ENCODE measurements around the gene PTMS.

The PTMS gene

GRCh38 chr12:6788972-6789924 lies 23.1 kb downstream of the PTMS start, which contains the start of gene CD4:
CD4 (plus strand) TSS chr12:6789528; CDS start chr12:6800139, 10,611 bp downstream.
- DNase-seq (ENCODE audit: low spot score): no peak

- DNase-seq (ENCODE audit: low spot score): no peak
Measured at GRCh38 chr12:6790496-6791150, 24.5 kb downstream of the PTMS start.

- DNase-seq (ENCODE audit: low spot score): no peak
Measured at GRCh38 chr12:6791931-6792520, 25.9 kb downstream of the PTMS start.

GRCh38 chr12:6792522-6793201 lies 26.5 kb downstream of the PTMS start:
- DNase-seq (ENCODE audit: low spot score): no peak

- no peak for DNase-seq (ENCODE audit: low spot score)
Measured at GRCh38 chr12:6795088-6795487, 28.9 kb downstream of the PTMS start.

- DNase-seq (ENCODE audit: low spot score): no peak
Measured at GRCh38 chr12:6796576-6796975, 30.4 kb downstream of the PTMS start.

- DNase-seq (ENCODE audit: low spot score): no peak
Measured at GRCh38 chr12:6799147-6799546, 33.0 kb downstream of the PTMS start.

- no peak for DNase-seq (ENCODE audit: low spot score)
Measured at GRCh38 chr12:6807170-6807569, 41.0 kb downstream of the PTMS start.

- DNase-seq (ENCODE audit: low spot score): no peak
Measured at GRCh38 chr12:6809056-6809455, 42.9 kb downstream of the PTMS start.

GRCh38 chr12:6810758-6811157 lies 44.6 kb downstream of the PTMS start:
- DNase-seq (ENCODE audit: low spot score): no peak

GRCh38 chr12:6813363-6813762 lies 47.2 kb downstream of the PTMS start:
- DNase-seq (ENCODE audit: low spot score): no peak

- DNase-seq (ENCODE audit: low spot score): no peak
Measured at GRCh38 chr12:6816598-6816997, 50.4 kb downstream of the PTMS start.

GRCh38 chr12:6817098-6817497 lies 50.9 kb downstream of the PTMS start:
- no peak for DNase-seq (ENCODE audit: low spot score)

GRCh38 chr12:6817662-6818157 lies 51.5 kb downstream of the PTMS start:
- no peak for DNase-seq (ENCODE audit: low spot score)

GRCh38 chr12:6818222-6818621 lies 52.1 kb downstream of the PTMS start:
- DNase-seq (ENCODE audit: low spot score): peak; percentile 78

GRCh38 chr12:6818645-6819044 lies 52.5 kb downstream of the PTMS start:
- DNase-seq (ENCODE audit: low spot score): peak; percentile 52

- DNase-seq (ENCODE audit: low spot score): peak; percentile 58
Measured at GRCh38 chr12:6819106-6820030, 53.2 kb downstream of the PTMS start.

- DNase-seq (ENCODE audit: low spot score): peak; percentile 66
Measured at GRCh38 chr12:6820166-6820565, 54.0 kb downstream of the PTMS start.
